Hematopoietic multipotent progenitor cell treated with erythropoietin and hydrocortisone succinate and interleukin-3 and kit ligand, for 6 days (in vitro differentiated cells): ENCODE results near the gene CARHSP1.
"Not testable (repeated sequence)": the region's sequence is repeated elsewhere in the genome, so short reads cannot be mapped to it uniquely, and the experiment has no call there.

ENCODE experiments used
- DNase-seq: peaks from one replicate; pipeline ENCODE4 v3.0.0-alpha.2; 2015

Gene CARHSP1

DNA sequence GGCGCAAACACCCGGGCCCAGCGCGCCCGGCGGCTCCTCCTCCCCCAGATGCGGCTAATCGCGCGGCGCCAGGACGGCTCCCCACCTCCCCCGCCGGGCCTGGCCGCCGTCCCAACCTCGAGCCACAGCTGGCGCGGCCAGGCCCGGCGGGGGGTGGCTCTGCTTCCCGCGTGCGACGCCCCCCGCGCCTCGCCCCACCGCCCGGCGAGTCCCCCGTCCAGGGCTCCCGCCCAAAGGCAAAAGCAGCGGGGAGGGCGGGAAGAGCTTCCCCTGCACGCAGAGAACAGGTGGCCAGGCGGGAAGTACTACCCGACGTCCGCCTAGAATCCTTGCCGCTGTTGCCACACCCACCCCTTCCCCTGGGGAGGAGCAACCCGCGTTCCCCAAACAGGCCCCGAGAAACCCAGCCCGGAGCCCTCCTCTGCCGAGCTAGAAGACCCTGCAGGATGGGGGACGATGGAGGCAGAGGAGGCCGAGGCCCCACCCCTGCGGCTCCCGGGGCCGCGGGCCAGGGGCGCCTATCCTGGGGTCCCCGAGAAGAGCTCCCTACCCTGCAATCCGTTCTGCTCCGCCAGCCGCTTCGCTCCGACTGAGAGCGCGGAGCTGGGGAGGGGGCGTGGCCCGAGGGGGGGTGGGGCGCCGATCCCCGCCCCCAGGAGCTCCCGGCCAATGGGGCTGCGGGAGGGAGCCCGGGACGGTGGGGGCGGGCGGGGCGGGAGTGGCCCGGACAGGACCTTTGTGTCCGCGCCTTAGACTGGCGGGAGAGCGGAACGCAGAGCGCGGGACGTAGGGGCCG lies at the start of gene CARHSP1:
TSS of gene CARHSP1 (minus strand) at position 591 of the 796 bp plus-strand sequence. CDS start 9,678 bp downstream, outside the sequence.
- DNase-seq: peak; percentile 95

DNA sequence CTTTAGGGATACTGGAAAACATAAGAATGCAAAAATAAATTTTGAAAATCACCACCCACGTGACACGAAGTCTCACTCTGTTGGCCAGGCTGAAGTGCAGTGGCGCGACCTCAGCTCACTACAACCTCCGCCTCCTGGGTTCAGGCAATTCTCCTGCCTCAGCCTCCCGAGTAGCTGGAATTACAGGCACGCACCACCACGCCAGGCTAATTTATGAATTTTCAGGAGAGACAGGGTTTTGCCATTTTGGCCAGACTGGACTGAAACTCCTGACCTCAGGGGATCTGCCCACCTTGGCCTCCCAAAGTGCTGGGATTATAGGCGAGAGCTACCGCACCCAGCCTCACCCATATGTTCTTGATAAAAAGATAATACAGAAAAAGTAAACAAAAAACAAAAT lies 48.5 kb upstream of the CARHSP1 start:
- DNase-seq: not testable (repeated sequence)

GRCh38 chr16:8916541-8917225 lies 47.9 kb upstream of the CARHSP1 start:
- DNase-seq: peak; percentile 12

DNA sequence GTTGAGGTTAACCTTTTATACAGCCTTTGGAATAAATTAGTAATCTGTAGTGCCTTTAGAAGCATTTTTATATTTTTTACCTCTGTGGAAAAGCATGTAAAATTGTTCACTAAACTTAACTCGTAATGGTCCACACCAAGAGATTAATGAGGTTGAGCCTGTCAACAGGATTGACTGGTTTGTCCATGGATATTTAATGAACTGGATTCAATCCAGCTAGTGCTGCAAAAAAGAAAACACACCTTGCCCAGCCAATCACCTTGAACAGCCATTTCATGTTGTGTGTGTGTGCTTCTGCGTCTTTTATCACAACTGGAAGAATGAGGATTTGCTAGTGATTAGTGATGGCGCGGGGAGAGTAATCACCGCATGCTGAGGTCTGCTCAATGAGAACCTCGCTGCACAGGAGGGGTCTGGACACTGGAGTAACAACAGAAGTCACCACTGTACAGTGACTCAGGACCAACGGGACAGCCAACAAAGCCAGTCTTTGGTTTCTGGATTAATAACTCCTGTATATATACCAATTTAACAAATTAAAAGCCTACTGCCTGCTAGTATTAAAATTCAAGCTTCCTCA lies 47.0 kb upstream of the CARHSP1 start:
- no peak for DNase-seq

GRCh38 chr16:8914098-8914497 lies 45.3 kb upstream of the CARHSP1 start:
- no peak for DNase-seq

- DNase-seq: no peak
Measured at GRCh38 chr16:8912793-8913192, 44.0 kb upstream of the CARHSP1 start.

DNA sequence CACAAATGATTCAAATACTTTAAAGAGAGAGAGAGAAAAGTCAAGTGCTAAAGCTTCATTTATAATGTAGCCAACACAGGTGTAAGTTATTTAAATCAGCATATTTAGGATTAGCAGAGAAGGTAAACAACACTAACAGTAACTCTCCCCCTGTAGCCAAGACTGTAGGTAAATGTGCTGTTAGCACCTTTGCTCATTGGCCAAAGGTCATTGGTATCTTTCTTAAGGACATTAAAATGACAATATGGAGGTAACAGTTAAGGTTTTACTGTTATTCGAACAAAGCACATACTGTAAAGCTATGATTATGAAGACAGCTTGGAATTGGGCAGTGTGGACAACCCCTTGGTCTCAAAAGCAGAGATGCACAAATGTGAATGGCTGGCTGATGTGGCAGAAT lies 42.0 kb upstream of the CARHSP1 start:
- DNase-seq: no peak

DNA sequence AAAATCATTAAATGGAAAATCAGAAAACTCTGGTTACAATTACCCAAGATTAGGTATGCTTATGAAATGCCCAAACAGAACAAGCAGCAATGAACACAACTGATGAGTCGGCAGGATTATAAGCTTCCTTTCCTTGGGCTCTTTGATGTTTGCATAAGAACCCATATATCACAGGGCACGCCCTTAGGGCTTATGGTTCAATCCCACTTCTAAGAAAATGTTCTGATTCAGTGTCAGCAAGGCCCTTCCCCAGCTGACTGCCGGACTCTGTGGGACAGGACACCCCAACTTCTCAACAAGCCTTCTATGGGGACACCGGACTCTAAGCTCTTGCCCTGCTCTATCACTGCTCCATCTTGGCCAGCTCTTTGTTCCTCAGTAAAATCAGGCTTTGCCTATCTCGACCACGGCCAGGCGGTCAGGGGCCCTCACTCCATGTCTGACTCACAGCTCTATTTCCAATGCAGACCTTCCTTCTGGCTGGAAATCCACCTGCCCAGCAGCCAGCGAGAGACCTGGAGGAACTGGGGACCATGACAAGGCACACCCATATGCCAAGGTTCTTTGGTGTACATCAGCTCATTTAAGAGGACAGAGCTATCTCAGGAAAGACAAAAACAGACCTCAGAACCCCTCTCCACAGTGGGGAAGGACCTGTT lies 40.1 kb upstream of the CARHSP1 start:
- DNase-seq: no peak

DNA sequence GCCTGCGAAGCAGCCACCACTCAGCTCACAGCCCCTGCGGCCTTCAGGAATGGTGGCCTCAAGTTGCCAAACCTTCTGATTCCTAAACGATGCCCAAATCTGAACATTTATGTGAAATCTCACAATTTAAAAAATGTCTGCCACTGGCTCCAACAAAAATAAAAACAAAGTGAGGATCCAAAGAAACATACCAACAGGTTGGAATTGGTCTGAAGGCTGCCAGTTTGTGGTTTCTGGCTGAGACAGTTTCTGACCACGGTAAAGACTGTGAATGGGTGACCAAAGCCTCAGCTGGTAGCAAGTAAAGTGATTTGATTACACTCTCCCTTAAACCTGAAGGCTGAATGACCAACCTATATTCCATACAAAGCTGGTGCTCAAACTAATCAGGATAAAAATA lies 38.3 kb upstream of the CARHSP1 start:
- no peak for DNase-seq

GRCh38 chr16:8905795-8906591 lies 37.2 kb upstream of the CARHSP1 start:
- DNase-seq: no peak

GRCh38 chr16:8905168-8905762 lies 36.5 kb upstream of the CARHSP1 start:
- peak; percentile 76 for DNase-seq

DNA sequence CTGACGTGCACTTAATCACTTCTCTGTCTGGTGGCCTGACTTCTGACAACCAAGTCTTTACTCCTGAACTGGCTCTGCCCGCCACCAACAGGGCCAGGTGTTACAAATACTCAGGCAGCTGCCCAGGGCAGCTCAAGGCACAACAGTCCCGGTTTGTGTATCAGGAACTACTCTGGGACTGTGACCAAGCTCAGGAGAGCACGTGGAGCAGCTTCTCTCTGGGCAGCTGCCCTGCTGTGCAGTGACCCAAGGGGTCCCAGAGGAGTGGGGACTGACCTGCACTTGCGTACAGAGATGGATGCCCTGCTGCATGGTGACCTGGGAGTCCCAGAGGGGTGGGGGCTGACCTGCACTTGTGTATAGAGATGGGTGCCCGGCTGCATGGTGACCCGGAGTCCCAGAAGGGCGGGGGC lies 35.2 kb upstream of the CARHSP1 start:
- no peak for DNase-seq

DNA sequence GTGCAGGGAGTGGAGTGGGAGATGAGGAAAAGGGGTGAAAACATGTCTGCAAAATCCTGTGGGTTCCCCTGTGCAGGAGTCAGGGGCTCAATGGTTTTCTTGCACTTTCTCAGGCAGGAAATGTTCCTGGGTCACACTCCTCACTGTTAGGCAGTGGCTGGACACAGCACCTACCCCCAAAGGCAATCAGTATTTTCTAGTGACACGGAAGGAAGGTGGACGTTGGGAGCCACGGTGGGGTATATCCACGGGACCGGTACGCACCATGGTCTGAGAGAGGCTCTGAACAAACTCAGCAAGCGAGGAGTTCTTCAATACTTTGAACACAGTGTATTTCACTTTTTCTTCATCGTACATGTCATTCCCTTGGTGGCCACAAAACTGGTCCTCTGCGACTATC lies 34.2 kb upstream of the CARHSP1 start:
- no peak for DNase-seq

GRCh38 chr16:8901320-8901861 lies 32.6 kb upstream of the CARHSP1 start:
- no peak for DNase-seq

DNA sequence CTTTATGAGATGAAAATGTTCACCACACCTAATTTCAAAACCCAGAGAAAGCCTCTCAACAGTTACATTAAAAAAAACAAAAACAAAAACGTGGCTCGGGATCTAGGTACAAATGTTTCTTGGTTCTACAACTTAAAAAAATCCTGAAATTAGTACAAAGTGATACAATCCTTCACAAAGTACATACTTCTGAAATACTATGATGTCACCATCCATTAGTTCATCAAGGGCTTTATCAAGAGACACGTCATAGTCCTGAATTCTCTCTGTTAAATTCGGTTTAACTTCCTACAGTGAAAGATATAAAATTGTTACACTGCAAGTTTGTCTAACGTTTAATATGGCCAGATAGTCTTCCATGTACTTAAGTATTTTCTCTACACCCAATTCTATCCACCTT lies 31.5 kb upstream of the CARHSP1 start:
- DNase-seq: no peak

- DNase-seq: no peak
Measured at GRCh38 chr16:8899709-8900317, 31.0 kb upstream of the CARHSP1 start.

GRCh38 chr16:8898660-8899318 lies 30.0 kb upstream of the CARHSP1 start:
- DNase-seq: no peak

- DNase-seq: no peak
Measured at GRCh38 chr16:8894736-8895334, 26.0 kb upstream of the CARHSP1 start.

DNA sequence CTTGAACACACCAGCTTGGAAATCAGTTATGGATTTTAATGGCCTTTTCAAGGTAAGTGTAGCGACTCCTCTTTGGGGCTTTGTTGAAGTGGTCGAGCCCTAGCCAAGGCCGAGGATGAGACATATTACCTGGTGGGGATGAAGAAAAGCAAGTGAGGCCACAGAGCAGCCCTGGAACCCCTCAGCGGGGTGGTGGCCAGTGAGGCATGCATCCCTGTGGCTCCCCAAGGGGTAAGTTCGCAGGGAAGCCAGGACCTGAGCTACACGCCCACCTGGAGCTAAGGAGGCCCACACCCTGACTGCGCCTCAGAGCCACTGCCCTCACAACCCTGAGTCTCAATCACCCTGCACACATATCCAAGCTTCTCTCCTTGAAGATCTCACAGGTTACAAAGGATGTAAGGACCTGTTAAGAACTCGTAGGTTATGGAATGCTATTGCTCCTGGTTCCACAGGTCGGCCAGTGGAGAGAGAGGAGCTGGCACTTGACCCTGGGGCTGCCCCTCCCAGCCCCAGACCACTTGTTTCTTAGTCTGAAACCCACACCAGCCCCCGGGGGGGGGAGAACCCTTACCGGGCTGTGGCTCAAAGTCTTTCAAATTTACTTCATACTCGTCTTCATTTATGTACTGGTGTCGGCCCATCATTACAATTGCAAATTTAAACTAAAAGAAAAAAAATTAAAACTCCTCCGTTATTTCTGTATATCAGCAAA lies 25.3 kb upstream of the CARHSP1 start:
- DNase-seq: no peak

- no peak for DNase-seq
Measured at GRCh38 chr16:8893426-8893825, 24.6 kb upstream of the CARHSP1 start.
